ENCODE results near the gene EXOSC5.
"Not testable (repeated sequence)": the region's sequence is repeated elsewhere in the genome, so short reads cannot be mapped to it uniquely, and the experiment has no call there.

Gene EXOSC5

GRCh38 chr19:41381536-41381935 lies 15.6 kb downstream of the EXOSC5 start:
- H3K9me3 Mint-ChIP-seq; H3K4me3 Mint-ChIP-seq; H3K27ac Mint-ChIP-seq; H3K27me3 Mint-ChIP-seq; intact Hi-C loops (cut with micrococcal nuclease): not testable (repeated sequence)
- H3K36me3 Mint-ChIP-seq (ENCODE audit: low read depth), result peaks cover 61% of the 10 kb centered on the region
- H3K4me1 Mint-ChIP-seq (ENCODE audit: low read depth), result peaks cover 43% of the 10 kb centered on the region

GRCh38 chr19:41377977-41378709 lies 19.0 kb downstream of the EXOSC5 start:
- H3K27ac Mint-ChIP-seq, result peak overlapping the region; percentile 74
- H3K27me3 Mint-ChIP-seq, result no peaks in the 10 kb centered on the region
- peak overlapping the region; percentile 39 for H3K4me3 Mint-ChIP-seq
- peaks cover 27% of the 10 kb centered on the region for H3K36me3 Mint-ChIP-seq (ENCODE audit: low read depth)
- H3K9me3 Mint-ChIP-seq, result no peaks in the 10 kb centered on the region
- peaks cover 52% of the 10 kb centered on the region for H3K4me1 Mint-ChIP-seq (ENCODE audit: low read depth)
- intact Hi-C loops (cut with micrococcal nuclease), result no loop called here

GRCh38 chr19:41376998-41377365 lies 20.2 kb downstream of the EXOSC5 start:
- Mint-ChIP-seq H3K27me3 (no peaks in the 10 kb centered on the region), H3K36me3 (ENCODE audit: low read depth) (peaks cover 18% of the 10 kb centered on the region), H3K27ac (peak overlapping the region; percentile 74), H3K4me3 (peak overlapping the region; percentile 78), H3K4me1 (ENCODE audit: low read depth) (peaks cover 57% of the 10 kb centered on the region), H3K9me3 (no peaks in the 10 kb centered on the region)
- intact Hi-C loops (cut with micrococcal nuclease), result no loop called here

DNA sequence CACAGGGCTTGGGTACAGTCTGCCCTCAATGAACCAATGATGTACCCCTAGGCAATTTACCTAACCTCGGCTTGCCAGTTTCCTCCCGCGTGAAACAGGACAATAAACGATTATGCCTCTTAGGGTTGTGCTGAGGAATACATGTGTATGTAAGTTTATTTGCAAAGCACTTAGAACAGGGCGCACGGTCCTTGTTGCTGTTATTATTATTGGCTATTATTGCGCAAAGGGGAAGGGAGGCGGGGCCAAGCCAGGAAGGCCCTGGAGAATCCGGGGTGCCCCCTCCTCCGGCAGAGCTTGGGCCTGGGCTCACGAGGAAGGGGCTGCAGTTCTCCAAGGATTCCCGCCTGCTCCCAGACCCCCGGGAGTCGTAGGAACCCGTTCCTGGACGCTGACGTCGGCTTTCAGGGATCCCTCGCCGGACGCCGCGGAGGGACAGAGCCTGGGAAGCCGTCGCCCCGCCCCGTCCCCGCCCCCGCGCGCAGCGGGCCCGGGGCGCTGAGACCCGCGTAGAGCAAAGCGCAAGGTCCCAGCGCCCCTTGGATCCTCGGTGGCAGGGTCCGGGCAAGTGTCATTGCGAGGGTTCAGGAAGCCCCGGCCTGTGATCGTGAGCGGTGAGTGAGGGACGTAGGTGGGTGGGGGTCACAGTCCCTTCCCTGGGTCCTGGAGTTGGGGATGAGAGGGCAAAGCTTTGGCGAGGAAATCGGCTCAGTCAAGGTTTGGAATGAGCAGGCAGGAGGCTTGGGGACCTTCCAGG lies 20.7 kb downstream of the EXOSC5 start, which contains the start of gene TMEM91:
Gene TMEM91, plus strand, starts transcription at position 293 of the 757 bp plus-strand sequence. CDS start 1,777 bp downstream, outside the sequence.
- H3K27ac Mint-ChIP-seq, result peak within 1 kb of the TSS; percentile 74

GRCh38 chr19:41373993-41374392 lies 23.2 kb downstream of the EXOSC5 start:
- no peaks in the 10 kb centered on the region for H3K9me3 Mint-ChIP-seq
- peaks cover 19% of the 10 kb centered on the region for H3K36me3 Mint-ChIP-seq (ENCODE audit: low read depth)
- peaks cover 55% of the 10 kb centered on the region for H3K4me1 Mint-ChIP-seq (ENCODE audit: low read depth)
- H3K27ac Mint-ChIP-seq, result peak overlapping the region; percentile 42
- H3K4me3 Mint-ChIP-seq, result no peak overlapping the region
- intact Hi-C loops (cut with micrococcal nuclease), result no loop called here
- no peaks in the 10 kb centered on the region for H3K27me3 Mint-ChIP-seq

More for the DNA sequence above, 20.7 kb downstream of the EXOSC5 start, which contains the start of gene TMEM91:
- no peaks in the 10 kb centered on the region for H3K9me3 Mint-ChIP-seq
- H3K4me3 Mint-ChIP-seq, result peak within 1 kb of the TSS; percentile 78
- intact Hi-C loops (cut with micrococcal nuclease), result no loop called here
- no peaks in the 10 kb centered on the region for H3K27me3 Mint-ChIP-seq
- peaks cover 15% of the 10 kb centered on the region for H3K36me3 Mint-ChIP-seq (ENCODE audit: low read depth)
- H3K4me1 Mint-ChIP-seq (ENCODE audit: low read depth), result peaks cover 58% of the 10 kb centered on the region

- intact Hi-C loops (cut with micrococcal nuclease), result no loop called here
- Mint-ChIP-seq H3K4me3 (no peak overlapping the region), H3K27me3 (no peaks in the 10 kb centered on the region), H3K27ac (peak overlapping the region; percentile 41), H3K36me3 (ENCODE audit: low read depth) (peaks cover 13% of the 10 kb centered on the region), H3K9me3 (no peaks in the 10 kb centered on the region), H3K4me1 (ENCODE audit: low read depth) (peaks cover 54% of the 10 kb centered on the region)
Observed at GRCh38 chr19:41372501-41372900, 24.7 kb downstream of the EXOSC5 start.

GRCh38 chr19:41371541-41371940 lies 25.6 kb downstream of the EXOSC5 start:
- Mint-ChIP-seq H3K36me3 (ENCODE audit: low read depth) (peaks cover 6% of the 10 kb centered on the region), H3K9me3 (no peaks in the 10 kb centered on the region), H3K4me1 (ENCODE audit: low read depth) (peaks cover 54% of the 10 kb centered on the region), H3K27me3 (no peaks in the 10 kb centered on the region), H3K4me3 (no peak overlapping the region), H3K27ac (peak overlapping the region; percentile 70)
- intact Hi-C loops (cut with micrococcal nuclease), result no loop called here

GRCh38 chr19:41371119-41371518 lies 26.0 kb downstream of the EXOSC5 start:
- H3K27me3 Mint-ChIP-seq; H3K36me3 Mint-ChIP-seq (ENCODE audit: low read depth); intact Hi-C loops (cut with micrococcal nuclease); H3K4me3 Mint-ChIP-seq; H3K9me3 Mint-ChIP-seq: not testable (repeated sequence)
- H3K4me1 Mint-ChIP-seq (ENCODE audit: low read depth), result peaks cover 56% of the 10 kb centered on the region
- H3K27ac Mint-ChIP-seq, result peak overlapping the region; percentile 70

GRCh38 chr19:41369769-41370168 lies 27.4 kb downstream of the EXOSC5 start:
- intact Hi-C loops (cut with micrococcal nuclease), result no loop called here
- no peaks in the 10 kb centered on the region for H3K27me3 Mint-ChIP-seq
- no peaks in the 10 kb centered on the region for H3K9me3 Mint-ChIP-seq
- no peak overlapping the region for H3K4me3 Mint-ChIP-seq
- H3K27ac Mint-ChIP-seq, result no peak overlapping the region
- H3K36me3 Mint-ChIP-seq (ENCODE audit: low read depth), result peaks cover 6% of the 10 kb centered on the region
- H3K4me1 Mint-ChIP-seq (ENCODE audit: low read depth), result peaks cover 53% of the 10 kb centered on the region

DNA sequence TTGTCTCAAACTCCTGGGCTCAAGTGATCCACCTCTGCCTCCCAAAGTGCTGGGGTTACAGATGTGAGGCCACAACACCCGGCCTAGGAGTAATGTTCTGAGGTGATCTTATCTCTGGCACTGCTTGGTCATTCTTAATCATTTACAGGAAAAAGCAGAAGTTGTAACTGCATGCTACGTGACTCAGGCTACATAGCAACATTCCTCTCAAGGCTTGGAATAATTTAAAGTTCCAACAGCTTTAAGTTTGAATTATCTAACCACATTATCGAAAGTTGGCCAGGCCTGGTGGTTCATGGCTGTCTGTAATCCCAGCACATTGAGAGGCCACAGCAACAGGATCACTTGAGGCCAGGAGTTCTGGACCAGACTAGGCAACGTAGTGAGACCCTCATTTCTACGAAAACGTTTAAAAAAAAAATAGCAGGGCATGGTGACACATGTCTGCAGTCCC lies 29.3 kb downstream of the EXOSC5 start:
- Mint-ChIP-seq H3K27me3 (no peaks in the 10 kb centered on the region), H3K4me1 (ENCODE audit: low read depth) (peaks cover 58% of the 10 kb centered on the region), H3K9me3 (no peaks in the 10 kb centered on the region), H3K4me3 (peak overlapping the region; percentile 2), H3K27ac (peak overlapping the region; percentile 100), H3K36me3 (ENCODE audit: low read depth) (peaks cover 6% of the 10 kb centered on the region)
- intact Hi-C loops (cut with micrococcal nuclease), result no loop called here

GRCh38 chr19:41366089-41366488 lies 31.1 kb downstream of the EXOSC5 start:
- Mint-ChIP-seq H3K4me1 (ENCODE audit: low read depth) (peaks cover 54% of the 10 kb centered on the region), H3K27ac (peak overlapping the region; percentile 100), H3K27me3 (no peaks in the 10 kb centered on the region), H3K9me3 (no peaks in the 10 kb centered on the region), H3K4me3 (no peak overlapping the region), H3K36me3 (ENCODE audit: low read depth) (peaks cover 1% of the 10 kb centered on the region)
- intact Hi-C loops (cut with micrococcal nuclease), result no loop called here

GRCh38 chr19:41364524-41365391 lies 32.4 kb downstream of the EXOSC5 start:
- H3K4me1 Mint-ChIP-seq (ENCODE audit: low read depth), result peaks cover 58% of the 10 kb centered on the region
- peak overlapping the region; percentile 100 for H3K27ac Mint-ChIP-seq
- peak overlapping the region; percentile 88 for H3K4me3 Mint-ChIP-seq
- H3K36me3 Mint-ChIP-seq (ENCODE audit: low read depth), result peaks cover 5% of the 10 kb centered on the region
- intact Hi-C loops (cut with micrococcal nuclease), result loop anchor here (2.0 kb wide), 2 partner anchors 32 to 74 kb away; partner anchors contain the start of genes BCKDHA, DMAC2 and EXOSC5
- H3K27me3 Mint-ChIP-seq, result no peaks in the 10 kb centered on the region
- H3K9me3 Mint-ChIP-seq, result no peaks in the 10 kb centered on the region

DNA sequence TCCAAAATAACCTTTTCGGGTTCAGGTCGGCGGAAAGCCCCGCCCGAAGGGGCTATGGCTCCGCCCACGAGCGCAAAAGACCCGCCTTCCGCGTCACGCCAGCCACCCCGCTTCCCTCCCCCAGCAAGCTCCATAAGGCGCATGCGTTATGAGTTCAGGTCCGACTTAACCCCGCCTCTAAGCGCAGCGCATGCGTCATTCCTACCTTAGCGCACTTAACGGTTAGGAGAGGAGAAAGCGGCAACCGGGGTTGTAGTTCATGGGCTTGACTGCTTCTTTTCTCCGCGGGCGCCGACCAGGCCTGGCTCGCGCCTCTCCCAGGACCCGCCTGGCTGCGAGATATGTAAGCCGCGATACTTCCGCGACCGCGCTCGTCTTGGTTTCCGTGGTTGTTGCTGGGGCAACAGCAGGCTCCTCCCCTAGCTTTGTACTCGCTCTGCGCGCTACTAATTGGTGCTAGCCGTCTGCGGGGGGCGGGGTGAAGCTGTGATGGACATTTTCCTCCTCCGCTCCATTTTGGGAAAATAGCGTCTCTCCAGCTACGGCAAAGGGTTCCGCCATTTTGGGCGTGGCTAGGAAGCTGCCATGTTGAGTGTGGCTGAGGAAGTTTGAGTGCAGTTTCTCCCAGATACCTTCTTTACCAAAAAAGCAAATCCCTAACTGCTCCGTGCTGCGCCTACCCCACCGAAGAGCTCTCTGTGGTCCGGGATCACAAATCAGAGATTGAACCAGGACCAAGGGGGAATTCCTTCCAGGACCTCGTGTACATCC lies 33.2 kb downstream of the EXOSC5 start, which contains the start of gene B9D2:
Gene B9D2, minus strand, starts transcription at position 397 of the 771 bp plus-strand sequence. CDS start 630 bp downstream, outside the sequence.
- Mint-ChIP-seq H3K9me3 (no peaks in the 10 kb centered on the region), H3K27me3 (no peaks in the 10 kb centered on the region), H3K4me3 (peak within 1 kb of the TSS; percentile 88), H3K4me1 (ENCODE audit: low read depth) (peaks cover 52% of the 10 kb centered on the region), H3K36me3 (ENCODE audit: low read depth) (peaks cover 7% of the 10 kb centered on the region), H3K27ac (peak within 1 kb of the TSS; percentile 100)
- intact Hi-C loops (cut with micrococcal nuclease), result loop anchor here (2.0 kb wide), 2 partner anchors 33 to 75 kb away; partner anchors contain the start of genes BCKDHA, DMAC2 and EXOSC5

Measured in dendritic cell treated with granulocyte-macrophage colony-stimulating factor and Interleukin-4, amounts not matched to agents 40 ng/mL and 50 ng/mL, for 4 days (primary cell).